ENCODE data around the gene SYT13.

Gene SYT13

GRCh38 chr11:45225277-45225676, 60.9 kb downstream of the SYT13 start:
- no peak overlapping the region for H3K27ac ChIP-seq
- no peak for TF ChIP-seq CTCF (conservative IDR thresholded peaks at IDR 0.05)

DNA sequence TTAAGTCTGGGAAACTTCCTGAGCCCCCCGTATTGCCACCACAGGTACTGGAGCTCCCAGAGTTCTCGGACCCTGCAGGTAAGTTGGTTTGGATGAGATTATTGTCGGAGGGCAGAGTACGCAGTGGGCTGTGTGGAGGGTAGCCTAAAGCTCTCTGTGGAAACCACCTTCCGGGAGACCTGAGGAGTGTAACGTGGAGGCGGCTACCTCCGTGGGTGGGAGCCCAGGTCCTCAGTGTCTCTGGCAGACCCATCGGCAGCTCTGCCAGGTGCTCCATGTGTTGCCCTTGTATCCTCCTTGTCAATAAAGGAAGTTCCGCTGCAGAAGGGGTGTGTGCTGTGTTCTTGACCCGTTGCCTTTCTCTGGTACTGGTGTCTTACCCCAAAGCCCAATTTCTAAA, 61.4 kb downstream of the SYT13 start:
- no peak for TF ChIP-seq CTCF (conservative IDR thresholded peaks at IDR 0.05)
- no peak overlapping the region for H3K27ac ChIP-seq

GRCh38 chr11:45223496-45223895, 62.6 kb downstream of the SYT13 start:
- H3K27ac ChIP-seq: no peak overlapping the region
- TF ChIP-seq CTCF (conservative IDR thresholded peaks at IDR 0.05): no peak

DNA sequence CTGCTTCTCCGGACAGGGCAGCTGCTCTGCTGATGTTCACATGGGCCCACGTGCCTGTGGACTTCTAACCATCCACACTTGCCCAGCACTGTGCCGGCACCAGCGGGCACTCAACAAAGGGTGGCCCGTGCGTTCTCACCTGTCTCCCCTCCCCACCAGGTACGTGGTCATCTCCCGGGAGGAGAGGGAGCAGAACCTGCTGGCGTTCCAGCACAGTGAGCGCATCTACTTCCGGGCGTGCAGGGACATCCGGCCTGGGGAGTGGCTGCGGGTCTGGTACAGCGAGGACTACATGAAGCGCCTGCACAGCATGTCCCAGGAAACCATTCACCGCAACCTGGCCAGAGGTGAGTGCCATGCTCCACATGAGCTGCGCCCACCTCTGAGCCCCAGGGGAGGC, 66.7 kb downstream of the SYT13 start:
- TF ChIP-seq CTCF (conservative IDR thresholded peaks at IDR 0.05): no peak
- H3K27ac ChIP-seq: no peak overlapping the region

DNA sequence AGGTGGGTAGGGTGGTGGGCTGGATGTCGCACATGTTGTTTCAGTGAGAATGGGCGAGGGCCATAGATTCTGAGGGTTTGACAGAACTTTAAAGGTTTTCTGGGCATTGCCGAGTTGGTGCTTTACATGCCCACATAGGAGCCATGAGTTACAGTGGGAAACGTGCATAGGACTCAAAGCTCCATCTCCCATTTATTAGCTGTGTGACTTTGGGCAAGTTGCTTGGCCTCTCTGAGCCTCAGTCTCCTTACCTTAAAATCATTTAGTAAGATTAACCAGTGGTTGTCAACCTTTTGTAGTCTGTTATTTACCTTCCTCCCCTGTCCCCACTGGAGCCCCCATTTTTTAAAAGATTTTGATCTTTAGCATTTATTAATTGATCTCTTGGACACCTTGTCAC, 67.4 kb downstream of the SYT13 start:
- TF ChIP-seq CTCF (conservative IDR thresholded peaks at IDR 0.05): no peak
- no peak overlapping the region for H3K27ac ChIP-seq

- TF ChIP-seq CTCF (conservative IDR thresholded peaks at IDR 0.05): no peak
- H3K27ac ChIP-seq: no peak overlapping the region
These were observed 68.2 kb downstream of the SYT13 start for GRCh38 chr11:45217991-45218390.

- no peak for TF ChIP-seq CTCF (conservative IDR thresholded peaks at IDR 0.05)
- no peak overlapping the region for H3K27ac ChIP-seq
These were observed 69.2 kb downstream of the SYT13 start for GRCh38 chr11:45216901-45217300.

GRCh38 chr11:45216031-45216430, 70.1 kb downstream of the SYT13 start:
- no peak for TF ChIP-seq CTCF (conservative IDR thresholded peaks at IDR 0.05)
- H3K27ac ChIP-seq: no peak overlapping the region

Measured in VCaP (cell line).